GM19452 (cell line): Measurements from ENCODE around the gene IL1A.
"Not testable (repeated sequence)": the region's sequence is repeated elsewhere in the genome, so short reads cannot be mapped to it uniquely, and the experiment has no call there.

ENCODE experiments used
- ATAC-seq: cut with Tn5 transposase; IDR thresholded peaks from one replicate; pipeline ENCODE4 v1.9.1; 2021; ENCODE audit not compliant: unreplicated experiment

IL1A gene

GRCh38 chr2:112784199-112785189, at the start of gene IL1A:
Gene IL1A (minus strand): TSS chr2:112784493. CDS start chr2:112783770, 723 bp downstream.
- no peak for ATAC-seq

- ATAC-seq, result no peak
Observed at GRCh38 chr2:112833976-112834375, 49.7 kb upstream of the IL1A start.

DNA sequence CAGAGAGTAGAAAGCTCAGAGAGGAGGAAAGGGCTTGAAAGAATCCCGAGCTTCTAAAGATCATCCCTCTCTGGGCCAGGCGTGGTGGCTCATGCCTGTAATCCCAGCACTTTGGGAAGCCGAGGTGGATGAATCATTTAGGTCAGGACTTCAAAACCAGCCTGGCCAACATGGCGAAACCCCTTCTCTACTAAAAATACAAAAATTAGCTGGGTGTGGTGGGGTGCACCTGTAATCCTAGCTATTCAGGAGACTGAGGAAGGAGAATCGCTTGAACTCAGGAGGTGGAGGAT, 49.3 kb upstream of the IL1A start:
- not testable (repeated sequence) for ATAC-seq

GRCh38 chr2:112832841-112833638, 48.7 kb upstream of the IL1A start:
- no peak for ATAC-seq

DNA sequence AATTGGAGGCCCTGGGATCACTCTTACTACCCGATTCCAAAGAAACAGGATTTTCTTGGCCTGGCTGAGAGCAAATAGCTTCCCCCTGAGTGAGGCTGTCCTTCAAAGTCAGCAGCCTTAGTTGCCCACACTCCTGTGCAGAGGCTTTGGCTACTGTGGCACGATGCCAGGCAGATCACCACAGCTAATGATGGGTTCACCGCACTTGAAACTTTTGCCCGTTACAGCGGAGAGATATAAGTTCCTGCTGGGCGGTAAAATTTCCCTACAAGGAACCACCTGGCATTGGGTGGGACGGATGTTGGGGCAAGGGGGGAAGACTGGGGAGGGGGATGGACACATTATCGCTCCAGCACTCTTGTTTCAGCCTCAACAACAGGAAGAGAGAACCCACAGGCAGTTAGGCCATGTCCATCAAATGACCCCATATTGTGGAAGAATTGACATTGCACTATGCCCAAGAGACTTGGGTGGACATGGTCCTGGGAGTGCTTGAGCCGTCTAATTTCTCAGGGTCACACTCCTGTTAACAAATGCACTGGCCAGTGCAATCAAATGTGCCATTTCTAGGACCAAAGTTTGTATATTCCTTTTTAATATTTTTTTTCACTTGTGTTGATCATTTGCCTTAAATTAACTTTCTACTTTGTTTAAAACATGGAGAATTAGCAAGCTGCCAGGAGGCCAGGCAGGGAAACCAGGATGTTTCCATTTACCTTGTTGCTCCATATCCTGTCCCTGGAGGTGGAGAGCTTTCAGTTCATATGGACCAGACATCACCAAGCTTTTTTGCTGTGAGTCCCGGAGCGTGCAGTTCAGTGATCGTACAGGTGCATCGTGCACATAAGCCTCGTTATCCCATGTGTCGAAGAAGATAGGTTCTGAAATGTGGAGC, 47.9 kb upstream of the IL1A start:
- ATAC-seq, result no peak

- ATAC-seq, result no peak
Observed at GRCh38 chr2:112831513-112831845, 47.2 kb upstream of the IL1A start.

DNA sequence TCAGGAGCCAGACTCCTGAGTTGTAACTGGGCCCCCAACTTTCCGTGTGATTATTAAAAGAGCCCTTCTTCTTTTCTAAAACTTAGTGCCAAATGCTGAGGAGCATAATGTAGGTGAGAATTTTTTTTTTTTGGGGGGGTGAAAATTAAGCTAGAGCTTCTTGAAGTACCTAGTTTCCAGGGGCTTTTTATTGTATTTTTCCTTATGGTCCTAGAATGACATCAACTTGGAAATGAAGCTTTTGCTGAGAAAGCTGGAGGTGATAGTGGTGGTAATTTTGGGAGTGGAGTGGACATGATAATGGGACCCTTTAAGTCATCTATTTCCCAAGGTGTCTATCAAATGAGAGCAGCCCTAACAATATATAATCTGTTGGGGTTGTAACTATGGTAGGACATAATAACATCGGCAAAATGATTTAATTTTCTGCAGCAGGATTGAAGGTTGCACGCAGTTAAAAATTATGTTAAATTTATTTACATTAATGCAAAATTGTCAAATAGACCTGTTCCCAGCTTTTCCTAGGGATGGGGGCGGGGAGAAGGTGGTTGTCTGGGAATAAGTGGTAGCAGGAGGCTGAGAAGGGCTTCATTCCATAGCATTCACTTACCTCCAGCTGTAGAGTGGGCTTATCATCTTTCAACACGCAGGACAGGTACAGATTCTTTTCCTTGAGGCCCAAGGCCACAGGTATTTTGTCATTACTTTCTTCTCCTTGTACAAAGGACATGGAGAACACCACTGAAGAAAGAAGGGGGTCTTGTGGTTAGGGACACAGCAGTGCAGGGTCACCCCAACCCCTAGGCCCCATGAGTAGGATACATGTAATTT, 46.6 kb upstream of the IL1A start:
- ATAC-seq, result no peak

DNA sequence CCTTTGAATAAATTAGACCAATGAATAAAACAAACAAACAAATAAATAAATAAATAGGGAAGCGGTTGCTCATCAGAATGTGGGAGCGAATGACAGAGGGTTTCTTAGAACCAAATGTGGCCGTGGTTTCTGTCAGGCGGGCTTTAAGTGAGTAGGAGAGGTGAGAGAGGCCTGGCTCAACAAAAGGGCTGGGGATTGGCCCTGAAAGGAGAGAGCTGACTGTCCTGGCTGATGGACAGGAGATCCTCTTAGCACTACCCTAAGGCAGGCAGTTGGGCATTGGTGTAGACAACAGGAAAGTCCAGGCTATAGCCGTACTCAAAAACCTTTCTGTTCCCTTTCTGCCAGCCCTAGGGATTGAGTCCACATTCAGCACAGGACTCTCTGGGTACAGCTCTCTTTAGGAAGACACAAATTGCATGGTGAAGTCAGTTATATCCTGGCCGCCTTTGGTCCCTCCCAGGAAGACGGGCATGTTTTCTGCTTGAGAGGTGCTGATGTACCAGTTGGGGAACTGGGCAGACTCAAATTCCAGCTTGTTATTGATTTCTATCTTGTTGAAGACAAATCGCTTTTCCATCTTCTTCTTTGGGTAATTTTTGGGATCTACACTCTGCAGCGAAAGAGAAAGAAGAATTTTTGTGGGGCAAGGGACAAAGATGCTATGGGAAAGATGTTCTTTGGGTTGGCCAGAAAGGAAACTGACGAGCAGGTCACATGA, 45.8 kb upstream of the IL1A start:
- no peak for ATAC-seq

DNA sequence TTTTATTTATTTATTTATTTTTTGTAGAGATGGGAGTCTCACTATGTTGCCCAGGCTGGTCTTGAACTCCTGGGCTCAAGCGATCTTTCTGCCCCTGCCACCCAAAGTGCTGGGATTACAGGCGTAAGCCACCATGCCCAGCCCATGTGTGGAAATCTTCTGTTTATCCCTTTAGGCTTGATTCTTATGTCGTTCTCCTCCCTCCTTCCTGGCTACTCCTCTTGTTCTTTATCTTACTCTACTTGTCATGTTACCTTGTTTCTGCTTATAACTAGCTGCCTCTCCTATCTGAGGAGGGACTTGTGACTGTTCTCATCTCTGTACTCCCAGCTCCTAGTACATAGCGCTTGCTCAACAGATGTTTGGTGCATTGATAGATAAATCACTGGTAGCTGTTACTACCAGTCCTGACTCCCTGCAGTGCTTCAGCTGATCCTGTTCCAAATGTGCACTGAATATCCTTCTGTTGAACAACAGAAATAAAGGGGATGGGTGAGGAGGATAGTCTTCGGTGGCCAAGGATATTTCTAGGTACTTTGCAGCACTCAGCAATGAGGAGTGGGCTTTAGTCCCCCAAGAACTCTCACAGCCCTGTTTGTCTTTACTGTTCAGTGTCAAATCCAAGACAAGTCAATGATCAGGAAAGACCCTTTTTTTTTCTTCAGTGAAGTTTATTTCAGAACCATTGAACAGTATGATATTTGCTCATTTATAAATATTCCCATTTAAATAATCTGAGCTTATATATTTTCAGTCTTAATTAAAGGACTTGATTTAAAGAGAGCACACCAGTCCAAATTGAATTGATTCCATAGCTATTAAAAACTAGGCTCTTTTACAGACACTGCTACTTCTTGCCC, 45.0 kb upstream of the IL1A start:
- no peak for ATAC-seq

- no peak for ATAC-seq
Observed at GRCh38 chr2:112828251-112828691, 44.0 kb upstream of the IL1A start.

GRCh38 chr2:112827604-112828185, 43.4 kb upstream of the IL1A start:
- no peak for ATAC-seq

- no peak for ATAC-seq
Observed at GRCh38 chr2:112827009-112827408, 42.7 kb upstream of the IL1A start.

GRCh38 chr2:112825706-112826105, 41.4 kb upstream of the IL1A start:
- ATAC-seq, result no peak

DNA sequence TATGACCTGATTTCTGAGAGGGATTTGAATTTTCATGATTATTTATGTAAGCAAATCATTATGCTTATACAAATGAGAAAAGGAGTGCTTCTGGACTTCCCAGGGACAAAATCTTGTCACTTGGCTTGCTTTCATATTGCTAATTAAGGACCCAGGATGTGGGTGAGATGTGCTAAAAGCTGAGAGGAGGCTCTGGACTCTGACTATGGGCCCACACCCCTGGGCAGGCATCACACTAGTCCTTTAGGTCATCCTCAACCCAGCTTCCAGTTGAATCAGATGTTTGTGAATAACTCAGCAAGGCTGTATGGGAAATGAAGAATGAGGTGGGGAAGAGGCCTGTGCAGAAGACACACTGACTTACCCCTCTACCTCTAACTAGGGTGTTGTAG, 40.4 kb upstream of the IL1A start:
- ATAC-seq, result no peak

GRCh38 chr2:112821682-112822081, 37.4 kb upstream of the IL1A start:
- ATAC-seq, result no peak

- ATAC-seq, result peak; percentile 78
Observed at GRCh38 chr2:112821142-112821541, 36.8 kb upstream of the IL1A start.

DNA sequence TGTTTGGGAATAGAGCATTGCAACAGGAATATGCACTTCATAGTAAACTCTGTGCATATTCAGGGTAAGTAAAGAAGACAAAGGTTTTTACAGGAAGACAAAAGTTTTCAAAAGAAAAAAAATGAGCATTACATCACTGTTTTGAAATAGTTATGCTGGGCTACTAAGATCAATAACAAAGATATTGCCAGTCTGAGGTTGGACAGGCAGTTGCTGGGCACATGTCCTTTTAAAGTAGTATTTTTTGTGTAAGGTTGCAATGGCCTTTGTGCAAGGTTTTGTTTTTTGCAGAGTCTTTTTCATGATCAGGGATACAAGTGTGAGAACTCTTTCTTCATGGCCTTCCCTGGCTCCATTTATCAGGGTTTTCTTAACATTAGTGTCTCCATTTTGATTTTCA, 36.0 kb upstream of the IL1A start:
- ATAC-seq, result no peak

DNA sequence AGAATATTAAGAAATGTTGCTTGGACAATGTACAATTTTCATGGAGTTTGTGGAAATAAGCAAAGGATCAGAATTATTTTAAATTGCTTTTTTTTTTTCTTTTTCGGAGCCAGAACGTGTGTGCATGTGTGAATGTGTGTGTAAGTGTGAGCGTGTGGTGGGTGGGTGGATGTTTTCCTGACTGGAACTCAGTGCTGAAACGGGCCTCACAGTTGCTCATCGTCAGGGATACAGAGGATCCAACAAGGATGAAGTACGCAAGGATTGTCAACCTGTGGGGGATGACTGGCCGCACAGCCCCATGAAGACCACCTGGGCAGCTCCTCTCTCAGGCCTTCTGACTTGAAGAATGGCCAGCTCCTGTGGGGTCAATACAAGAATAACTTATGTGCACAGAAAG, 34.8 kb upstream of the IL1A start:
- no peak for ATAC-seq
